HUES6 (cell line): ENCODE measurements around the gene AK2.
"Not testable (repeated sequence)": the region's sequence is repeated elsewhere in the genome, so short reads cannot be mapped to it uniquely, and the experiment has no call there.

Source experiments
- H3K27ac ChIP-seq: 2 replicates; pipeline ENCODE4 v1.7.0; 2013; ENCODE audit warnings: low read depth, mild to moderate bottlenecking, low read length, inconsistent platforms
- H3K27me3 ChIP-seq: 2 replicates; pipeline ENCODE4 v1.6.1; 2013; ENCODE audit warnings: low read length; ENCODE audit not compliant: control insufficient read depth, insufficient read depth
- H3K36me3 ChIP-seq: 2 replicates; pipeline ENCODE4 v1.6.1; 2013; ENCODE audit warnings: low read length; ENCODE audit not compliant: control insufficient read depth, insufficient read depth
- H3K4me1 ChIP-seq: 2 replicates; pipeline ENCODE4 v1.6.1; 2013; ENCODE audit warnings: low read length; ENCODE audit not compliant: control insufficient read depth, insufficient read depth
- H3K4me3 ChIP-seq: 2 replicates; pipeline ENCODE4 v1.5.1; 2013; ENCODE audit warnings: low read depth, low read length
- H3K9ac ChIP-seq: one replicate; pipeline ENCODE4 v1.6.1; 2013; ENCODE audit warnings: mild to moderate bottlenecking, low read length
- H3K9me3 ChIP-seq: 2 replicates; pipeline ENCODE4 v1.6.1; 2013; ENCODE audit warnings: low read depth, low read length; ENCODE audit not compliant: control insufficient read depth, insufficient read depth

The AK2 gene

DNA sequence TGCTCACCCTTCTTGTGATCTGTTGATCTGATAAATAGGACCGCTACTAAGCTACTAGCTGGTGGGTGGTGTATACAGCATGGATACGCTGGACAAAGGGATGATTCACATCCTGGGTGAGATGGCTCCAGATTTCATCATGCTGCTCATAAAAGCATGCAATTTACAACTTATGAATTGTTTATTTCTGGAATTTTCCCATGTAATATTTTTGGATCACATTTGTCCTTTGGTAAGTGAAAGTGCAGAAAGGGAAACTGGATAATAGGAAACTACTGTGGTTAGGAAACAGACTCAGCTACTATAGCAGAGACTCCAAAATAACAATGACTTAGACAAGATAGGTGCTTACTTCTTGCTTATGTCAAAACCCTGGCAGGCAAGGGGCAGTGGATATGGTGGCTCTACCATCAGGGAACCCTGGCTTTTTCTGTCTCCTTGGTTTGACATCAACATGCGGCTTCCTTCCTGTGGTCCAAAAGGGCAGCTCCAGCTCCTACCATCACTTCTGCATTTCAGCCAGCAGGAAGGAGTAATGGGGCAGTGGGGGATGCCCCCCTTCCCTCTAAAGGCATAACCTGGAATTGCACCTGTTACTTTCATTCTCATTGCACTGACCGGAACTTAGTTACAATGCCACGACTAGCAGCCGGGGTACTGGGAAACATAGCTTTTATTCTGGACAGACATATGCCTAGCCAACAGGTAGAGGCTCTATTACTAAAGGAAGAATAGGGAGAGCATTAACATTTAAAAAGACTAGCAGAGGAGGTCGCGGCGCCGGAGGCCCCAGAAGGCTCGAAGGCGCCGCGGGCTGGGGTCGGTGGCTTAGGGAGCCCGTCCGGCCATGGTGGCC lies 13.8 kb upstream of the AK2 start:
- Histone ChIP-seq H3K27ac (no peak overlapping the region), H3K36me3 (no peaks in the 10 kb centered on the region), H3K4me1 (peaks cover 5% of the 10 kb centered on the region; the same call in 1 of the 2 replicates), H3K9ac (no peak overlapping the region), H3K9me3 (peaks cover 12% of the 10 kb centered on the region), H3K27me3 (no peaks in the 10 kb centered on the region), H3K4me3 (no peak overlapping the region)

- Histone ChIP-seq H3K9me3 (peaks cover 12% of the 10 kb centered on the region), H3K4me1 (peaks cover 7% of the 10 kb centered on the region; the same call in 1 of the 2 replicates), H3K9ac (no peak overlapping the region), H3K36me3 (no peaks in the 10 kb centered on the region), H3K27ac (no peak overlapping the region), H3K27me3 (no peaks in the 10 kb centered on the region), H3K4me3 (no peak overlapping the region)
Observed at GRCh38 chr1:33049371-33049770, 12.7 kb upstream of the AK2 start.

- Histone ChIP-seq H3K4me3 (no peak overlapping the region), H3K4me1 (peaks cover 7% of the 10 kb centered on the region; the same call in 1 of the 2 replicates), H3K9me3 (peaks cover 10% of the 10 kb centered on the region), H3K27me3 (no peaks in the 10 kb centered on the region), H3K36me3 (no peaks in the 10 kb centered on the region), H3K27ac (no peak overlapping the region), H3K9ac (no peak overlapping the region)
Observed at GRCh38 chr1:33048426-33048825, 11.7 kb upstream of the AK2 start.

- Histone ChIP-seq H3K4me1 (peaks cover 7% of the 10 kb centered on the region; the same call in 1 of the 2 replicates), H3K36me3 (no peaks in the 10 kb centered on the region), H3K27ac (no peak overlapping the region), H3K27me3 (no peaks in the 10 kb centered on the region), H3K9me3 (peaks cover 9% of the 10 kb centered on the region), H3K4me3 (no peak overlapping the region), H3K9ac (no peak overlapping the region)
Observed at GRCh38 chr1:33047839-33048305, 11.2 kb upstream of the AK2 start.

DNA sequence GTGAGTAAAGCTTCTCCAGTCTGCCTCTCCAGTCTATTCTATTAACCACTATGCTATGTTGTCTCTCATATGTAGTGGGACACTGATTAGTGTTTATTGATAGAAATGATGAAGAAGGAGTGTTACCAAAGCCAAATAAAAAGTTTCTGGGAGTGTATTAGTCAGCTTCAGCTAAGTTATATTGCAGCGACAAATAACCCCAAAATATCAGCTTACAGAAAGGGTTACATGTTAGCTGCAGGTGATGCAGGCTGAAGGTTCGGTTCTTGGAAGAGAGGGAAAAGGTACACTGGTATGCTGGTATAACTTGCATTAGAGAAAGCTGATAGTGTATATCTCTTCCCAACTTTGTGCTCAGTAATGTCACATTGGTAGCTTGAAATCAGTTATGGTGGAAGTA lies 10.6 kb upstream of the AK2 start:
- Histone ChIP-seq H3K4me1 (peaks cover 7% of the 10 kb centered on the region; the same call in 1 of the 2 replicates), H3K27ac (no peak overlapping the region), H3K9me3 (peaks cover 9% of the 10 kb centered on the region), H3K27me3 (no peaks in the 10 kb centered on the region), H3K4me3 (no peak overlapping the region), H3K36me3 (no peaks in the 10 kb centered on the region), H3K9ac (no peak overlapping the region)

- H3K4me1 ChIP-seq, H3K27me3 ChIP-seq, H3K36me3 ChIP-seq, H3K27ac ChIP-seq, H3K9me3 ChIP-seq, H3K9ac ChIP-seq, H3K4me3 ChIP-seq: not testable (repeated sequence)
Observed at GRCh38 chr1:33046234-33046633, 9.6 kb upstream of the AK2 start.

DNA sequence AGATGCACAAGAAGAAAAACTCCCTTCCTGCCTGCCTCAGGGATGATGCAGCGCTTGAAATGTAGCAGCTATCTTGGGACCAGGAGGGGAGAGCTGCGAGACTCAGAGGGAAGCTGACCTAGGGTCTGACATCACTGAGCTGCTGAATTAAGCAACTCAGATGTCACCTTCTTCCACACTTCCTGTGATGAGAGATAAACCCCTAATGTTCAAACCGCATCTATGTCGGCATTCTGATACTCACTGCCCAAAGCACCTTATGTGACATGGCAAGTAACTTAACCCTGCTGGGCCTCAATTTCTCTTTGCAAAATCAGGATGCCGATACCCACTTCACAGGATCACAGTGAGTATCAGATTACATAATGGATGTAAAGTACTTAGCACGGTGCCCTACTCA lies 9.1 kb upstream of the AK2 start:
- Histone ChIP-seq H3K9ac (no peak overlapping the region), H3K27ac (no peak overlapping the region), H3K36me3 (no peaks in the 10 kb centered on the region), H3K4me1 (peaks cover 7% of the 10 kb centered on the region; the same call in 1 of the 2 replicates), H3K4me3 (no peak overlapping the region), H3K9me3 (peaks cover 9% of the 10 kb centered on the region), H3K27me3 (no peaks in the 10 kb centered on the region)

GRCh38 chr1:33045246-33045645 lies 8.6 kb upstream of the AK2 start:
- Histone ChIP-seq H3K4me3 (no peak overlapping the region), H3K4me1 (peaks cover 7% of the 10 kb centered on the region; the same call in 1 of the 2 replicates), H3K27ac (no peak overlapping the region), H3K36me3 (no peaks in the 10 kb centered on the region), H3K9ac (no peak overlapping the region), H3K9me3 (peaks cover 5% of the 10 kb centered on the region; the same call in 1 of the 2 replicates), H3K27me3 (no peaks in the 10 kb centered on the region)

DNA sequence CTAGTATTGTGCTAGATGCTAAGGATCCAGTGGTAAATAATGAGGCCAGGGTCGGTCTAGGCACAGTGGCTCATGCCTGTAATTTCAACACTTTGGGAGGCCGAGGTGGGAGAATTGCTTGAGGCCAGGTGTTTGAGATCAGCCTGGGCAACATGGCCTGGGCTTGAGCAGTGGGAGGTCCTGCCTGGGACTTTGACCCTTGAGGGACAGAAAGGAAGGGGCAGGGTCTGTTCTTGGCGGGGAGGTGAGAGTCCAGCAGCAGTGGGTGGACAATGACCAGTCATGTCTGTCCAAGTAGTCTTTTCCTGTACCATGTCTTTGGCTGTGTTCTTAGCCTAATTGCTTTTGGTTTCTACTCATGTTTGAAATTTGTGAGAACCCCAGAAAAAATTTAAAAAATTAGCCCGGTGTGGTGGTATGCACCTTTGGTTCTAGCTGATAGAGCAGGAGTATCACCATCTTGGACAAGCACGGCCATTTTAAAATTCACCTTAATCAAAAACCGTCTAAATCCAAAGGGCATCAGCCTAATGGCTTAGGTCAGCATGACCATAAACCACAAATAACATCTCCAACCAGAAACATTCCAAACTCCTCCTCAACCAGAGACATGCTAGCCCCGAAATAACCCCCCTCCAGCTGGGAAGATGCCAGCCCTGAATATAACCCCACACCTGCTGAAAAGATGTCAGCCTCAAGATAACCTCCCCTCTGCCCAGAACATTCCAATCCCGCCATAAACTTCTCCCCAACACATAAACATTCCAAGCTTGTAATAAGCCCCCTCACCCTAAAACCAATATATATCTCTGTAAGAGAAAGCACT lies 6.8 kb upstream of the AK2 start:
- H3K27me3 ChIP-seq = no peaks in the 10 kb centered on the region
- no peak overlapping the region for H3K9ac ChIP-seq
- no peaks in the 10 kb centered on the region for H3K36me3 ChIP-seq
- H3K4me1 ChIP-seq = peaks cover 7% of the 10 kb centered on the region; the same call in 1 of the 2 replicates
- no peaks in the 10 kb centered on the region for H3K9me3 ChIP-seq
- H3K4me3 ChIP-seq = no peak overlapping the region
- no peak overlapping the region for H3K27ac ChIP-seq

DNA sequence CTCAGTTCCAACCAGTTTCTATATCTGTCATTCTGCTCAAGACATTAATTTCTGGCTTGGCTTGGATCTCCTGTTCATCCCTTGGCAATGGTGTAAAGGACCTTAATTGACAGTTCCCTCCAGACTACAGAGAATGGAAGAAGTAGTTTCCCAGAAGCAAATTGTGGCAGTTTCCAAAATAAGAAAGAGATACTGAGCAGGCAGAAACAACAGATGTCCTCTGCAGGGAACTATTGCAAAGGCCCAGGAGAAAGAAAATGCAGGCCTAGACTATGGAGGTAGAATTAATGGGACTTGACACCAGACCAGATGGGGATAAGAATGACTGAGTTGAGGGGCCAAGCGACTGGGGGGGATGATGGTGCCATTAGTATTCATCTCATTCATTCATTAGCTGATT lies 6.1 kb upstream of the AK2 start:
- no peak overlapping the region for H3K4me3 ChIP-seq
- H3K9ac ChIP-seq = no peak overlapping the region
- no peaks in the 10 kb centered on the region for H3K27me3 ChIP-seq
- no peaks in the 10 kb centered on the region for H3K9me3 ChIP-seq
- H3K27ac ChIP-seq = no peak overlapping the region
- no peaks in the 10 kb centered on the region for H3K36me3 ChIP-seq
- peaks cover 7% of the 10 kb centered on the region; the same call in 1 of the 2 replicates for H3K4me1 ChIP-seq

GRCh38 chr1:33041026-33041425 lies 4.3 kb upstream of the AK2 start:
- Histone ChIP-seq H3K4me1 (peaks cover 8% of the 10 kb centered on the region), H3K27me3 (no peaks in the 10 kb centered on the region), H3K9ac (no peak overlapping the region), H3K9me3 (no peaks in the 10 kb centered on the region; the same call in 1 of the 2 replicates), H3K36me3 (no peaks in the 10 kb centered on the region), H3K27ac (no peak overlapping the region), H3K4me3 (no peak overlapping the region)
